Hepatic stellate cell (primary cell): ENCODE measurements around the gene LONP1.
"Not testable (repeated sequence)": the region's sequence is repeated elsewhere in the genome, so short reads cannot be mapped to it uniquely, and the experiment has no call there.

ENCODE experiments used
- DNase-seq: peaks from one replicate; pipeline ENCODE4 v3.0.0; 2011; ENCODE audit warnings: low spot score

The LONP1 gene

GRCh38 chr19:5711025-5711424, 8.9 kb downstream of the LONP1 start:
- DNase-seq = no peak

GRCh38 chr19:5707576-5708575, 12.1 kb downstream of the LONP1 start:
- DNase-seq = no peak

- no peak for DNase-seq
Observed at GRCh38 chr19:5706876-5707573, 12.9 kb downstream of the LONP1 start.

- DNase-seq = no peak
Observed at GRCh38 chr19:5705552-5705951, 14.4 kb downstream of the LONP1 start.

- DNase-seq = no peak
Observed at GRCh38 chr19:5703819-5704818, 15.8 kb downstream of the LONP1 start.

GRCh38 chr19:5702053-5702410, 17.9 kb downstream of the LONP1 start:
- DNase-seq = not testable (repeated sequence)

- DNase-seq = no peak
Observed at GRCh38 chr19:5700455-5701092, 19.4 kb downstream of the LONP1 start.

- no peak for DNase-seq
Observed at GRCh38 chr19:5698635-5699422, 21.1 kb downstream of the LONP1 start.

GRCh38 chr19:5697890-5698634, 21.9 kb downstream of the LONP1 start:
- no peak for DNase-seq

GRCh38 chr19:5697022-5697889, 22.7 kb downstream of the LONP1 start:
- DNase-seq = no peak

GRCh38 chr19:5696196-5697021, 23.5 kb downstream of the LONP1 start:
- DNase-seq = no peak

GRCh38 chr19:5695649-5696195, 24.2 kb downstream of the LONP1 start:
- no peak for DNase-seq

- DNase-seq = no peak
Observed at GRCh38 chr19:5694956-5695648, 24.8 kb downstream of the LONP1 start.

GRCh38 chr19:5694167-5694955, 25.6 kb downstream of the LONP1 start:
- no peak for DNase-seq

GRCh38 chr19:5693195-5694166, 26.5 kb downstream of the LONP1 start:
- no peak for DNase-seq
